MCF 10A (cell line): ENCODE measurements around the gene PLXNB2. TPM values are rescaled to one million over a fixed set of nuclear protein-coding genes. Genes with fewer than 3 reads are reported as not detected.

Experiments used
- BruUV-seq: library from RNA; stranded (reverse); fragments of 400-500 nt; replicated peaks from 2 replicates; lab custom pipeline; 2021; lab: Mats Ljungman, UMichigan
- CTCF ChIA-PET: fragments of 300-600 bp; sonication (Branson Sonifier 250); formaldehyde crosslinking; extraction: SDS; loops from one replicate; lab custom pipeline; 2021; ENCODE audit warnings: antibody characterized with exemption, inconsistent platforms; lab: Yijun Ruan, JAX
- POLR2A ChIA-PET: fragments of 300-600, 350-650 bp; sonication (Branson Sonifier 250); formaldehyde crosslinking; extraction: SDS; loops from one replicate; lab custom pipeline; 2020; ENCODE audit warnings: antibody characterized with exemption, inconsistent platforms; lab: Yijun Ruan, JAX
- DNase-seq: peaks from one replicate; pipeline ENCODE4 v3.0.0-alpha.2; 2018; ENCODE audit not compliant: unreplicated experiment
- H3K27ac Mint-ChIP-seq: one replicate; pipeline ENCODE4 v1.8.0; 2022; ENCODE audit warnings: mild to moderate bottlenecking, low read depth, mixed read lengths; ENCODE audit not compliant: unreplicated experiment
- H3K27me3 Mint-ChIP-seq: one replicate; pipeline ENCODE4 v1.8.0; 2022; ENCODE audit warnings: mixed read lengths; ENCODE audit not compliant: insufficient read depth, unreplicated experiment
- H3K36me3 Mint-ChIP-seq: one replicate; pipeline ENCODE4 v1.8.0; 2022; ENCODE audit warnings: mild to moderate bottlenecking, moderate library complexity, mixed read lengths; ENCODE audit not compliant: insufficient read depth, unreplicated experiment
- H3K4me1 Mint-ChIP-seq: one replicate; pipeline ENCODE4 v1.8.0; 2022; ENCODE audit warnings: mixed read lengths; ENCODE audit not compliant: insufficient read depth, unreplicated experiment
- H3K4me3 Mint-ChIP-seq: one replicate; pipeline ENCODE4 v1.8.0; 2022; ENCODE audit warnings: mild to moderate bottlenecking, moderate library complexity, mixed read lengths; ENCODE audit not compliant: unreplicated experiment
- H3K9me3 Mint-ChIP-seq: one replicate; pipeline ENCODE4 v1.8.0; 2022; ENCODE audit warnings: mixed read lengths; ENCODE audit not compliant: unreplicated experiment
- intact Hi-C: fragments of 100-400 bp; cut with micrococcal nuclease; formaldehyde crosslinking; loops from 2 replicates; pipeline ENCODE4 v1.14.1; 2022
- total RNA-seq: library from RNA; stranded (reverse); gene quantifications from 2 replicates; pipeline ENCODE4 v1.2.3, GENCODE V29; 2022
- TF ChIP-seq, protein P1 (sequence below): fragments of 200-600 bp; IDR thresholded peaks from one replicate; pipeline ENCODE4 v1.8.0; 2022; ENCODE audit warnings: antibody characterized with exemption, mild to moderate bottlenecking; ENCODE audit not compliant: unreplicated experiment

PLXNB2 gene
- total RNA-seq, 1 experiment from 2014 or later, result 199 TPM

DNA sequence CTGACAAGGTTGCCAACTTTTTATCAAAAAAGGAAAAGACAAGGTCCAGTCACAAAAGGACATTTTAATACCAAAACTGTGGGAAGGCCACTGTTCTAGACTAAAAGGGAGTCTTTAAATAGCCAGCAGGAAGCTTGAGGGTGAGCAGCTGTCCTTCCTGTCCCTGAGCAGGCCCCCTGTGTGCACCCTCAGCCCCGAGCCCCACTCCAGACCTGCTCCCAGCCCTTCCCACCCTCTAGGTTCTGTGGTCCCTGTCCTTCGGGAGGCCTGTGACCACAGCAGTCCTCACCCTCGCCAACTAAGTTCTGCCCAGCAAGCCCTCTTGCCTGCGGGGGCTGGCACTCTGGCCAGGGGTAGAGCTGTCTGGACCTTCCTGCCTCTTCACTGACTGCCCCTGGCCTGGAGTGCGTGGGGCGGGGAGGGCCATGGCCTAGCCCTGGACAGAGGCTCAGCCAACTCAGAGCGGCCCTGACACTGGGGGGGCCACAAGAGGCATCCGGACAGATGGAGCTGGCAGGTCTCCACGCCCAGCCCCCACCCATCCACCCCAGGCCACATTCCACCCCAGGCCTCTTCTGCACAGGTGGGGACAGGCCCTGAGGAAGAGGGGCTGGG, 1.6 kb upstream of the PLXNB2 start:
- ChIA-PET CTCF (interaction anchor here (1.0 to 1.7 kb wide), 3 partner anchors 17 to 57 kb away, joined by 3 to 6 read pairs (median 5); partner anchors contain the start of genes DENND6B and HDAC10), POLR2A (interaction anchor here (1.2 kb wide), 1 partner anchor 32 kb away, joined by 4 read pairs; no protein-coding TSS in a partner anchor)
- Mint-ChIP-seq H3K27me3 (no peaks in the 10 kb centered on the region), H3K27ac (no peak overlapping the region), H3K36me3 (peaks cover 18% of the 10 kb centered on the region), H3K4me3 (peak overlapping the region; percentile 45), H3K9me3 (no peaks in the 10 kb centered on the region), H3K4me1 (peaks cover 11% of the 10 kb centered on the region)
- no peak for DNase-seq
- intact Hi-C loops, result no loop called here
- BruUV-seq, result no TSS peak
- TF ChIP-seq, protein P1, sequence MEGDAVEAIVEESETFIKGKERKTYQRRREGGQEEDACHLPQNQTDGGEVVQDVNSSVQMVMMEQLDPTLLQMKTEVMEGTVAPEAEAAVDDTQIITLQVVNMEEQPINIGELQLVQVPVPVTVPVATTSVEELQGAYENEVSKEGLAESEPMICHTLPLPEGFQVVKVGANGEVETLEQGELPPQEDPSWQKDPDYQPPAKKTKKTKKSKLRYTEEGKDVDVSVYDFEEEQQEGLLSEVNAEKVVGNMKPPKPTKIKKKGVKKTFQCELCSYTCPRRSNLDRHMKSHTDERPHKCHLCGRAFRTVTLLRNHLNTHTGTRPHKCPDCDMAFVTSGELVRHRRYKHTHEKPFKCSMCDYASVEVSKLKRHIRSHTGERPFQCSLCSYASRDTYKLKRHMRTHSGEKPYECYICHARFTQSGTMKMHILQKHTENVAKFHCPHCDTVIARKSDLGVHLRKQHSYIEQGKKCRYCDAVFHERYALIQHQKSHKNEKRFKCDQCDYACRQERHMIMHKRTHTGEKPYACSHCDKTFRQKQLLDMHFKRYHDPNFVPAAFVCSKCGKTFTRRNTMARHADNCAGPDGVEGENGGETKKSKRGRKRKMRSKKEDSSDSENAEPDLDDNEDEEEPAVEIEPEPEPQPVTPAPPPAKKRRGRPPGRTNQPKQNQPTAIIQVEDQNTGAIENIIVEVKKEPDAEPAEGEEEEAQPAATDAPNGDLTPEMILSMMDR, result no peak

DNA sequence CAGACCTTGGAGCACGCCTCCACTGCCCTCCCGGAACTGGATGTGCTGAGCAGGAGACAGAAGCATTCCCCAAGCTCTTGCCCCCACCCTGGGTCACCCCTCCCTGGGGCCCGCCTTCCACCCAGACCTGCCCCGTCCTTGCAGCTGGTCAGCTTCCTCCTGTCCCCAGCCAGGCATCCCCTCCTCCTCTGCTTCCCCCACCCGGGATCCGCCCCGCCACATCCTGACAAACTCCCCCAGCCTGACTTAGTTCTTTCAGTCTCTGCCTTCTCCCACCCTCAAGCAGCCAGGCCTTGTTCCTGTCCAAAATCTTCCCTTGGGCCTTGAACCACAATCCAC, 1.1 kb upstream of the PLXNB2 start:
- Mint-ChIP-seq H3K36me3 (peaks cover 24% of the 10 kb centered on the region), H3K9me3 (no peaks in the 10 kb centered on the region), H3K27me3 (no peaks in the 10 kb centered on the region), H3K4me1 (peaks cover 11% of the 10 kb centered on the region), H3K27ac (no peak overlapping the region), H3K4me3 (peak overlapping the region; percentile 45)
- ChIA-PET CTCF (interaction anchor here (1.0 to 1.7 kb wide), 2 partner anchors 18 to 57 kb away, joined by 3 to 6 read pairs; partner anchors contain the start of genes DENND6B and HDAC10), POLR2A (interaction anchor here (1.2 kb wide), 1 partner anchor 358 kb away, joined by 3 read pairs; no protein-coding TSS in a partner anchor)
- intact Hi-C loops, result no loop called here
- TF ChIP-seq, protein P1, result no peak
- BruUV-seq, result no TSS peak
- DNase-seq, result no peak

DNA sequence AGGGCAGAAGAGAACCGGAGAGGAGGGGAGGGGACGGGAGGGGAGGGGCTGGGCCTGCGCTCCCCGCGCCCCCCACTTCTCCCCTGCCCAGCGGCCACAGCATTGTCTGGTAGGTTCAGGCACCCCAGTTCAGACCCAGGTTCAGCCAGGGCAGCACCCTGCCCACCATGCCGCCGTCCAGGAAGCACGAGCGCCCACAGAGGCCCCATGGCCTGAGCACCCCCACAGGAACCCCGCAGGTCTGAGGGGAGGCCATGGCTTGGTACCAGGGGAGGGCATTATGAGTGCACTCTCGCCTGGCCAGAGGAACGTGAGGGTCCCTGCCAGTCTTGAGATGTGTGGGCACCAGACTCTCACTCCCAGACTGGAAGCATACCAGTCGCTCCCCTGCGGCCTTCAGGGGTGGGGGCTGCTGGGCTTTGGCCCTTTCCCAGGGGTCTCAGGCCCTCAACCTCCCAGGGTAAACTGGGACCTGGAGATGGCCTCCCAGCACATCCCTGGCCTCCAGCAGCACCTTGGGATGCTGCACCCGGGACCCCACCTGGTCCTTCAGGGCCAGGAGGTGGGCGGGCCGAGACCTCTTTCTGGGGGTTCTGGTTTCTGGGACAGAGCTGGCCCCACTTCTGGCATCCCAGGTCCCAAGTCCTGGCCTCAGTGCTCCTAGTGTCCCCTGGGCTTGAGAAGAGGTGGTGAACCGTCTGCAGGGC, 597 bp upstream of the PLXNB2 start:
- intact Hi-C loops, result no loop called here
- CTCF ChIA-PET, result interaction anchor here (1.0 to 3.9 kb wide), 4 partner anchors 17 to 56 kb away, joined by 3 to 15 read pairs (median 8); partner anchors contain the start of genes DENND6B and HDAC10
- no TSS peak for BruUV-seq
- Mint-ChIP-seq H3K4me1 (peaks cover 11% of the 10 kb centered on the region), H3K4me3 (peak overlapping the region; percentile 81), H3K27ac (no peak overlapping the region), H3K9me3 (no peaks in the 10 kb centered on the region), H3K27me3 (no peaks in the 10 kb centered on the region), H3K36me3 (peaks cover 29% of the 10 kb centered on the region)
- POLR2A ChIA-PET, result interaction anchor here (0.6 to 6.6 kb wide), 13 partner anchors 12 to 358 kb away, joined by 3 to 73 read pairs (median 3); partner anchors contain the start of genes DENND6B and HDAC10
- TF ChIP-seq, protein P1, result no peak
- DNase-seq, result no peak
